GM12878 (cell line): ENCODE data around the gene VLDLR. TPM values are rescaled to one million over a fixed set of nuclear protein-coding genes. Genes with fewer than 3 reads are reported as not detected.

Experiments
- ATAC-seq: fragments of 200-7000 bp; cut with Tn5 transposase; 3 replicates; pipeline ENCODE4 v1.9.1; 2020; ENCODE audit warnings: mild to moderate bottlenecking, moderate library complexity
- BruUV-seq: library from RNA; stranded (reverse); fragments of 400-500 nt; replicated peaks from 2 replicates; lab custom pipeline; 2021; lab: Mats Ljungman, UMichigan
- CTCF ChIA-PET: fragments of 300-600 bp; sonication (Branson Sonifier 250); formaldehyde crosslinking; extraction: SDS; loops from one replicate; lab custom pipeline; 2021; ENCODE audit warnings: inconsistent platforms; lab: Yijun Ruan, JAX
- POLR2A ChIA-PET: fragments of 350-600 bp; formaldehyde crosslinking; extraction: SDS; loops from one replicate; lab custom pipeline; 2021; ENCODE audit warnings: inconsistent platforms; lab: Charles Lee
- RAD21 ChIA-PET: fragments of 300-600 bp; sonication (Branson Sonifier 250); formaldehyde crosslinking; loops from one replicate; lab custom pipeline; 2023; ENCODE audit warnings: antibody characterized with exemption; ENCODE audit not compliant: unreplicated experiment; lab: Charles Lee
- SMC1A ChIA-PET: fragments of 300-600 bp; sonication (Branson Sonifier 250); formaldehyde crosslinking; loops from one replicate; lab custom pipeline; 2023; ENCODE audit not compliant: unreplicated experiment, uncharacterized antibody; lab: Charles Lee
- DNase-seq: peaks from one replicate; pipeline ENCODE4 v3.0.0-alpha.2; 2011; ENCODE audit warnings: low read depth, low spot score
- FAIRE-seq: peaks from 3 replicates; lab custom pipeline; 2011; peaks lifted over from hg19 to GRCh38; lab: Jason Lieb, UNC
- H2AFZ ChIP-seq: 2 replicates; pipeline ENCODE4 v1.6.0; 2011; ENCODE audit warnings: low read depth, low read length, control low read depth; ENCODE audit not compliant: control insufficient read depth
- H3K27ac ChIP-seq: 2 replicates; pipeline ENCODE4 v1.5.1; 2011; ENCODE audit warnings: control low read depth; ENCODE audit not compliant: control insufficient read depth, insufficient read depth
- H3K27me3 ChIP-seq, 2 experiments: replicated peaks in 1 of 2; 2 replicates each; pipeline versions ENCODE4 v1.6.0 to v1.6.1; 2011; ENCODE audit warnings: low read length in 1 of 2; ENCODE audit not compliant: control insufficient read depth in 2 of 2, insufficient read depth in 2 of 2
- H3K36me3 ChIP-seq, 2 experiments: 2 replicates each; pipeline ENCODE4 v1.5.1; 2011; ENCODE audit warnings: low read length in 1 of 2; ENCODE audit not compliant: control insufficient read depth in 2 of 2, insufficient read depth in 2 of 2
- H3K4me1 ChIP-seq: 2 replicates; pipeline ENCODE4 v1.6.1; 2011; ENCODE audit warnings: mild to moderate bottlenecking, low read length, moderate library complexity, mixed read lengths; ENCODE audit not compliant: control insufficient read depth, insufficient read depth
- H3K4me2 ChIP-seq: 2 replicates; pipeline ENCODE4 v1.6.0; 2011; ENCODE audit warnings: control low read depth; ENCODE audit not compliant: control insufficient read depth, insufficient read depth
- H3K4me3 ChIP-seq: fragments of 200-600 bp; sonication (generic); 2 replicates; pipeline ENCODE4 v1.5.1; 2016
- H3K79me2 ChIP-seq: 2 replicates; pipeline ENCODE4 v1.6.0; 2011; ENCODE audit warnings: low read length; ENCODE audit not compliant: control insufficient read depth, insufficient read depth
- H3K9ac ChIP-seq: 2 replicates; pipeline ENCODE4 v1.8.0; 2011; ENCODE audit warnings: low read length, control low read depth, mixed read lengths; ENCODE audit not compliant: control insufficient read depth, insufficient read depth
- H3K9me3 ChIP-seq: replicated peaks from 3 replicates; pipeline ENCODE4 v1.5.1; 2011; ENCODE audit warnings: mild to moderate bottlenecking, low read length; ENCODE audit not compliant: control insufficient read depth, insufficient read depth
- H4K20me1 ChIP-seq: 2 replicates; pipeline ENCODE4 v1.6.0; 2011; ENCODE audit not compliant: control insufficient read depth, insufficient read depth
- BCL11A ChIP-seq: IDR thresholded peaks from 2 replicates; pipeline ENCODE4 v1.6.1; 2011; ENCODE audit warnings: low read depth, low read length
- BRCA1 ChIP-seq: IDR thresholded peaks from 2 replicates; pipeline ENCODE4 v1.6.1; 2011; ENCODE audit warnings: low read depth, low read length, improper control_type of control experiment
- DPF2 ChIP-seq: fragments of 450-650 bp; IDR thresholded peaks from 2 replicates; pipeline ENCODE4 v1.6.1; 2017; ENCODE audit warnings: mild to moderate bottlenecking
- EZH2 ChIP-seq: IDR thresholded peaks from 2 replicates; pipeline ENCODE4 v1.6.1; 2012; ENCODE audit warnings: low read depth, mild to moderate bottlenecking, control low read depth, inconsistent platforms, low read length, borderline replicate concordance; ENCODE audit not compliant: control insufficient read depth
- GABPA ChIP-seq: IDR thresholded peaks from 2 replicates; pipeline ENCODE4 v1.6.1; 2014; ENCODE audit warnings: antibody characterized with exemption, low read depth, mild to moderate bottlenecking, inconsistent platforms
- JUNB ChIP-seq: IDR thresholded peaks from 2 replicates; pipeline ENCODE4 v1.6.1; 2016; ENCODE audit warnings: antibody characterized with exemption, mild to moderate bottlenecking
- NFXL1 ChIP-seq: fragments of 450-650 bp; IDR thresholded peaks from 2 replicates; pipeline ENCODE4 v1.6.1; 2017; ENCODE audit warnings: antibody characterized with exemption, mild to moderate bottlenecking, borderline replicate concordance
- WRNIP1 ChIP-seq: IDR thresholded peaks from 2 replicates; pipeline ENCODE4 v1.6.1; 2011; ENCODE audit warnings: low read depth, low read length, improper control_type of control experiment, borderline replicate concordance
- WGBS: methylation state at CpG from one replicate; pipeline ENCODE4 v1.1.6; 2016; ENCODE audit warnings: low lambda C conversion rate; ENCODE audit not compliant: insufficient replicate concordance, insufficient coverage; ENCODE audit errors: missing lambda C conversion rate; 5-methylcytosine and 5-hydroxymethylcytosine counted together
- in situ Hi-C: fragments of 300-500 bp; cut with MboI; formaldehyde crosslinking; loops from 9 replicates; pipeline ENCODE4 v1.14.3; 2018; ENCODE audit warnings: mixed read lengths
- intact Hi-C: fragments of 100-400 bp; cut with micrococcal nuclease; formaldehyde crosslinking; loops from one replicate; pipeline ENCODE4 v1.14.2; 2022; ENCODE audit not compliant: unreplicated experiment
- polyA plus RNA-seq, 11 experiments: library from polyadenylated mRNA; depleted of rRNA in 4 of 11; unstranded in 6 of 11; stranded (reverse) in 5 of 11; fragments of >200 nt; fragmentation: Nextera tagmentation in 4 of 11; fragmentation: Illumina TruSeq in 1 of 11; extraction: Ambion mirVana in 4 of 11; extraction: Trizol in 1 of 11; gene quantifications; 1 replicate in 1 of 11; 2 replicates in 10 of 11; pipeline versions ENCODE4 v1.2.1 to v1.2.3, GENCODE V29; 2011 to 2016; ENCODE audit warnings: inconsistent platforms in 2 of 11, missing spikeins in 2 of 11, low read depth in 1 of 11
- total RNA-seq, 4 experiments: library from RNA; depleted of rRNA in 3 of 4; stranded (reverse); fragments of >200 nt in 3 of 4; fragmentation: Illumina TruSeq in 1 of 4; extraction: Trizol in 1 of 4; gene quantifications; 2 replicates each; pipeline versions ENCODE4 v1.2.1 to v1.2.3, GENCODE V29; 2013 to 2021

VLDLR gene
- total and polyA plus RNA-seq, 10 of the 15 experiments (the other 5 are each of a cell fraction or from before 2014, with no cell fraction given) = 0.14 to 5.9 (median 0.57) TPM

DNA sequence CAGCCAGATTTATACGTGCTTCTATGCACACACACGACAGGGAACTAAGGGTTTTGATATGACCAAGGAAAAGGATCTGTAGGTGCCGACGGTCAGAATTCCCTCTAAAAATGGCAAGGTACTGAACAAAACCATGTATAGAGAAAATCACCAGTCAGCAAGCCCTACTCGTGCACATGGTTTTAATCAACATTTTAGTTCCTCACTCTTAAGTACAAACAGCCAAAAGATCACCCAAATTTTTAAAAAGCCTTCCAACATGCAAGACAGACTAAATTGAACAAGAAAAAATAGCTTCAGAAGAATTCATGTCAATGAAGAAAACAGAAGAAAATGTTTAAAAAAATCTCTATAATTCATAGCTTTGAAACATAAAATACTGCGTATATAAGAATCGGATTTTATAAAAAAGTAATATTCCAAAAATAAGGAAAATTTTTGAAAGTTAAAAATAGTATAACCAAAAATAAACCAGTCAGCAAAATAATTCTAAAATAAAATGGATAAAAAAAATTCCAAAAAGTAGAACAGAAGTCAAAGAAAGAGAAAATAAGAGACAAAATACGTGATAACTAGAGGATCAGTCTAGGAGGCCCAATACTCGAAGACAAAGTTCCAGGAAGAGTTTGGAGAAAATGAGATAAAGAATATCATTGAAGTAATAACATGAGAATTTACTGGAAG is 52.7 kb downstream of the VLDLR start:
- Histone ChIP-seq H3K4me3 (no peak overlapping the region), H3K9me3 (no peaks in the 10 kb centered on the region), H4K20me1 (no peaks in the 10 kb centered on the region), H2AFZ (no peak overlapping the region), H3K4me1 (no peaks in the 10 kb centered on the region), H3K9ac (no peak overlapping the region), H3K27me3 (no peaks in the 10 kb centered on the region), H3K36me3 (no peaks in the 10 kb centered on the region), H3K79me2 (no peaks in the 10 kb centered on the region), H3K27ac (no peak overlapping the region), H3K4me2 (no peak overlapping the region)
- no TSS peak for BruUV-seq
- TF ChIP-seq BRCA1 (no peak), NFXL1 (no peak), GABPA (no peak), BCL11A (no peak), EZH2 (no peak), JUNB (no peak)
- ChIA-PET CTCF (no interaction called here), RAD21 (no interaction called here), POLR2A (no interaction called here), SMC1A (no interaction called here)
- DNase-seq (no peak), ATAC-seq (no peak), FAIRE-seq (no peak)
- in situ Hi-C loops (no loop called here), intact Hi-C loops (no loop called here)
- 69% methylated on average over 9 of the region's 9 CpGs for WGBS

DNA sequence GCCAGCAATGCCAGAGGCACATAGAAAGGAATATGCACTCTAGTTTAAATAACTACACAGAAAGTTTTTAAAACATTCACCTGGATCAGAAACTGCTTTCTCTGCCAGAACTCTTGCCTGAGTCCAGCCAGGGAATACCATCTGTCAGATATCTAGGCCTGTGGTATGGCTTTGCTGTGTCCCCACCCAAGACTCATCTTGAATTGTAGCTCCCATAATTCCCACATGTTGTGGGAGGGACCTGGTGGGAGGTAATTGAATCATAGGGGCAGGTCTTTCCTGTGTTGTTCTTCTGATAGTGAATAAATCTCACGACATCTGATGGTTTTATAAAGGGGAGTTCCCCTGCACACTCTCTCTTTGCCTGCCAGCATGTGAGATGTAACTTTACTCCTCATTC is 54.2 kb downstream of the VLDLR start:
- ATAC-seq (no peak), FAIRE-seq (no peak), DNase-seq (no peak)
- H3K27me3 ChIP-seq = no peaks in the 10 kb centered on the region
- no peaks in the 10 kb centered on the region for H3K4me1 ChIP-seq
- H3K27ac ChIP-seq = no peak overlapping the region
- no peaks in the 10 kb centered on the region for H3K79me2 ChIP-seq
- CTCF ChIA-PET = no interaction called here
- no peak overlapping the region for H3K4me3 ChIP-seq
- H3K9me3 ChIP-seq = no peaks in the 10 kb centered on the region
- RAD21 ChIA-PET = no interaction called here
- TF ChIP-seq WRNIP1 = no peak
- TF ChIP-seq DPF2 = no peak
- H3K4me2 ChIP-seq = no peak overlapping the region
- no peaks in the 10 kb centered on the region for H3K36me3 ChIP-seq
- in situ Hi-C loops = no loop called here
- 62% methylated on average over 1 of the region's 1 CpG for WGBS
- SMC1A ChIA-PET = no interaction called here
- no peaks in the 10 kb centered on the region for H4K20me1 ChIP-seq
- no peak overlapping the region for H3K9ac ChIP-seq
- POLR2A ChIA-PET = no interaction called here
- intact Hi-C loops = no loop called here
- BruUV-seq = no TSS peak
- H2AFZ ChIP-seq = no peak overlapping the region
